Duodenal mucosa (tissue), 2 donors: ENCODE results near the gene PLCB1.

Experiments
- H3K27ac ChIP-seq: one replicate; pipeline ENCODE4 v1.7.0; 2013; ENCODE audit warnings: low read depth, low read length
- H3K27me3 ChIP-seq, 2 donors: one replicate each; pipeline ENCODE4 v1.7.0; 2013; ENCODE audit warnings: low read length in 2 of 2, control low read depth in 1 of 2; ENCODE audit not compliant: insufficient read depth in 2 of 2, control insufficient read depth in 1 of 2
- H3K36me3 ChIP-seq, 2 donors: one replicate each; pipeline ENCODE4 v1.7.0; 2013; ENCODE audit warnings: low read length in 2 of 2, control low read depth in 1 of 2; ENCODE audit not compliant: insufficient read depth in 2 of 2, control insufficient read depth in 1 of 2
- H3K4me1 ChIP-seq, 2 donors: one replicate each; pipeline ENCODE4 v1.7.0; 2013; ENCODE audit warnings: low read length in 2 of 2, control low read depth in 1 of 2; ENCODE audit not compliant: insufficient read depth in 2 of 2, control insufficient read depth in 1 of 2
- H3K4me3 ChIP-seq, 2 donors: one replicate each; pipeline ENCODE4 v1.7.0; 2013; ENCODE audit warnings: low read length in 2 of 2, low read depth in 1 of 2
- H3K9ac ChIP-seq, 2 donors: one replicate each; pipeline ENCODE4 v1.7.0; 2013; ENCODE audit warnings: low read length in 2 of 2, low read depth in 1 of 2
- H3K9me3 ChIP-seq, 2 donors: one replicate each; pipeline ENCODE4 v1.7.0; 2013; ENCODE audit warnings: low read length in 2 of 2, control low read depth in 1 of 2; ENCODE audit not compliant: control insufficient read depth in 1 of 2

The PLCB1 gene

GRCh38 chr20:8661229-8661952 is 529.3 kb downstream of the PLCB1 start:
- H3K4me1 ChIP-seq = no peaks in the 10 kb centered on the region
- H3K27ac ChIP-seq = no peak overlapping the region
- H3K4me3 ChIP-seq = no peak overlapping the region
- H3K9me3 ChIP-seq = no peaks in the 10 kb centered on the region
- H3K9ac ChIP-seq = no peak overlapping the region
- H3K27me3 ChIP-seq = no peaks in the 10 kb centered on the region
- H3K36me3 ChIP-seq = peaks cover 0 to 3% of the 10 kb centered on the region in 2 donors

GRCh38 chr20:8662433-8662954 is 530.4 kb downstream of the PLCB1 start:
- Histone ChIP-seq H3K9ac (no peak overlapping the region), H3K9me3 (no peaks in the 10 kb centered on the region), H3K27me3 (no peaks in the 10 kb centered on the region), H3K4me1 (no peaks in the 10 kb centered on the region), H3K4me3 (no peak overlapping the region), H3K36me3 (peaks cover 0 to 4% of the 10 kb centered on the region in 2 donors), H3K27ac (no peak overlapping the region)

DNA sequence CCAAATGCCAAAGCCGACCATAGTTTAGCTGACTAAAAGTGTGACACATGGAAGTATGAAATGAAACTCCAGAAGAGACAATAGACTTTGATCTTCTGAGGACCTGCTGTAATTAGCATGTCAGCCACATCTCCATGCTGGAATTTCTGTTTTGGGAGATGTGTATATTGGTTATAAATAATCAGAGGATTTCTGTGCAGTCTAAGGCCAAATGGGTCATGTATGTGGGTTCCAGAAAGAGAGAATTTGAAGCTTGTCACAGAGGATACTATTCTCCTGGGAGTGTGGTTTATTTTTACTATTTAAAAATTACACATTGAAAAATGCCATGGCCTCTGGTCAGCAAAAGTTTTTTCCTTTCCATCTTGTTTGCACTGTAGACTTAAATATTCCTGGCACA is 531.4 kb downstream of the PLCB1 start:
- Histone ChIP-seq H3K36me3 (peaks cover 0 to 4% of the 10 kb centered on the region in 2 donors), H3K9ac (no peak overlapping the region), H3K4me3 (no peak overlapping the region), H3K9me3 (no peaks in the 10 kb centered on the region), H3K27me3 (no peaks in the 10 kb centered on the region), H3K4me1 (no peaks in the 10 kb centered on the region), H3K27ac (no peak overlapping the region)

DNA sequence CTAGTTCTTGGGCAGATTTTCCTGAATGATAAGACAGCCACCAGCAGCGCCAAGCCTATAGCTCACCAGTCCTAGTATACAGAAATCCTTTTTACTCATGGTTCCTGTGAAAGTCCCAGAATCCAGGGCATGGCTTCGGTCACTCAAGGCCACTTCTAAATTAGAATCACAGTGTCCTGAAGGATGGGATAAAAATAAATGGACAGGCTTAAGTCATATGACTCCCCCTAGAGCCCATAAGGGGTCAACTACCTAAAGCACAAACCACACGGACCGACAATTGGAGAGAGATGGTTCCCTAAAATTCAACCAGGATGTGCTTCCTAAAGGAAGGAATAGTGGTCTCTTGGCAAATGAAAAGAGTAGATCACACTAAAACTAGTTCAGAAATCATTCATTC is 532.7 kb downstream of the PLCB1 start:
- no peak overlapping the region for H3K27ac ChIP-seq
- H3K9ac ChIP-seq = no peak overlapping the region
- no peaks in the 10 kb centered on the region for H3K4me1 ChIP-seq
- peaks cover 0 to 4% of the 10 kb centered on the region in 2 donors for H3K36me3 ChIP-seq
- H3K27me3 ChIP-seq = no peaks in the 10 kb centered on the region
- H3K4me3 ChIP-seq = no peak overlapping the region
- no peaks in the 10 kb centered on the region for H3K9me3 ChIP-seq

DNA sequence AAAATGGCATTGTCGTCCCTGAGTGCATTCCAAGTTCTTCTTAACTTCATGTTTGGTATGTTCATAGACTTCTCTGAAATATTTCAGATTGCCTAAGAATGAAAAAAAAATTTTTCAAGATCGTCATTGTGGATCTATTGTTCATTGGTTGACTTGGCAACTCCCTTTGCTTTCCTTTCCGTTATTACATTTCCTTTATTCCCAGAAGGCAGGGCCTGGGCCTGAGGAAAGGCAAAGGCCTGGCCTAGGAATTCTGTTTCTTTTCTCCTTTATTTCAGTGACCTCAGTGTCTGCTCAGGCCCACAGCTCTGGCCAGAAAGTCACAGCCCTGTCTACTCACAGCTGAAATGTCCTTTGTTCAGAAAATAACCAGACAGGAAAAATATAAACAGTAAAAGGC is 535.2 kb downstream of the PLCB1 start:
- H3K9ac ChIP-seq = no peak overlapping the region
- H3K27ac ChIP-seq = no peak overlapping the region
- no peaks in the 10 kb centered on the region for H3K27me3 ChIP-seq
- H3K36me3 ChIP-seq = peaks cover 0 to 4% of the 10 kb centered on the region in 2 donors
- H3K4me3 ChIP-seq = no peak overlapping the region
- H3K4me1 ChIP-seq = no peaks in the 10 kb centered on the region
- no peaks in the 10 kb centered on the region for H3K9me3 ChIP-seq

GRCh38 chr20:8670207-8670892 is 538.3 kb downstream of the PLCB1 start:
- Histone ChIP-seq H3K4me3 (no peak overlapping the region), H3K27me3 (no peaks in the 10 kb centered on the region), H3K27ac (no peak overlapping the region), H3K9me3 (no peaks in the 10 kb centered on the region), H3K36me3 (peaks cover 0 to 4% of the 10 kb centered on the region in 2 donors), H3K9ac (no peak overlapping the region), H3K4me1 (no peaks in the 10 kb centered on the region)

- H3K9me3 ChIP-seq = no peaks in the 10 kb centered on the region
- H3K4me1 ChIP-seq = no peaks in the 10 kb centered on the region
- H3K9ac ChIP-seq = no peak overlapping the region
- no peak overlapping the region for H3K27ac ChIP-seq
- peaks cover 0 to 4% of the 10 kb centered on the region in 2 donors for H3K36me3 ChIP-seq
- H3K4me3 ChIP-seq = no peak overlapping the region
- H3K27me3 ChIP-seq = no peaks in the 10 kb centered on the region
These were observed 538.8 kb downstream of the PLCB1 start for GRCh38 chr20:8670893-8671215.

- no peak overlapping the region for H3K4me3 ChIP-seq
- no peaks in the 10 kb centered on the region for H3K9me3 ChIP-seq
- H3K9ac ChIP-seq = no peak overlapping the region
- H3K27me3 ChIP-seq = no peaks in the 10 kb centered on the region
- H3K4me1 ChIP-seq = no peaks in the 10 kb centered on the region
- peaks cover 0 to 1% of the 10 kb centered on the region in 2 donors for H3K36me3 ChIP-seq
- H3K27ac ChIP-seq = no peak overlapping the region
These were observed 539.4 kb downstream of the PLCB1 start for GRCh38 chr20:8671370-8671961.

DNA sequence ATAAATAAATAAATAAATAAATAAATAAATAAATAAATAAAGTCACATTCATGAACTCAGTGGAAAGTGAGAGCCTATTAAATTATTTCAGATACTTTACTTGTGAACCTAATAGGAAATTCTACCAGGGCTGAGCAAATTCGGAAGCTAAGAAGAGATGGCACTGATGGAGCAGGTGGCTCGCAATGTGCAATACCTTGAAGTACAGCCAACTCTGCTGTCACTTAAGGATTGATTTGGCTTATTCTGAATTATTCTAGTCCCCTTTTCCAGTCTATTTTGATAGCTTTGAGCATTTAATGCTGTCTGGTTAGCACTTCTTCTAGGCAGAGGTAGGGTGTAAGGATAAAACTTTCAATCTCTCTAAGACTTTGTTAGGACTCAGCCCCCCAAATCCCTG is 541.0 kb downstream of the PLCB1 start:
- Histone ChIP-seq H3K27ac (no peak overlapping the region), H3K27me3 (no peaks in the 10 kb centered on the region), H3K9me3 (no peaks in the 10 kb centered on the region), H3K4me3 (no peak overlapping the region), H3K36me3 (no peaks in the 10 kb centered on the region), H3K9ac (no peak overlapping the region), H3K4me1 (no peaks in the 10 kb centered on the region)

- no peak overlapping the region for H3K9ac ChIP-seq
- H3K27ac ChIP-seq = no peak overlapping the region
These were observed 543.8 kb downstream of the PLCB1 start for GRCh38 chr20:8675896-8676295.

More at GRCh38 chr20:8675896-8676295, 543.8 kb downstream of the PLCB1 start:
- Histone ChIP-seq H3K27me3 (no peaks in the 10 kb centered on the region), H3K36me3 (no peaks in the 10 kb centered on the region), H3K4me3 (no peak overlapping the region), H3K9me3 (no peaks in the 10 kb centered on the region), H3K4me1 (no peaks in the 10 kb centered on the region)
